GM18858 (cell line): ENCODE results near the gene SGO1.
"Not testable (repeated sequence)": the region's sequence is repeated elsewhere in the genome, so short reads cannot be mapped to it uniquely, and the experiment has no call there.

Experiments
- ATAC-seq: cut with Tn5 transposase; IDR thresholded peaks from one replicate; pipeline ENCODE4 v1.9.1; 2021; ENCODE audit not compliant: unreplicated experiment

SGO1 gene

DNA sequence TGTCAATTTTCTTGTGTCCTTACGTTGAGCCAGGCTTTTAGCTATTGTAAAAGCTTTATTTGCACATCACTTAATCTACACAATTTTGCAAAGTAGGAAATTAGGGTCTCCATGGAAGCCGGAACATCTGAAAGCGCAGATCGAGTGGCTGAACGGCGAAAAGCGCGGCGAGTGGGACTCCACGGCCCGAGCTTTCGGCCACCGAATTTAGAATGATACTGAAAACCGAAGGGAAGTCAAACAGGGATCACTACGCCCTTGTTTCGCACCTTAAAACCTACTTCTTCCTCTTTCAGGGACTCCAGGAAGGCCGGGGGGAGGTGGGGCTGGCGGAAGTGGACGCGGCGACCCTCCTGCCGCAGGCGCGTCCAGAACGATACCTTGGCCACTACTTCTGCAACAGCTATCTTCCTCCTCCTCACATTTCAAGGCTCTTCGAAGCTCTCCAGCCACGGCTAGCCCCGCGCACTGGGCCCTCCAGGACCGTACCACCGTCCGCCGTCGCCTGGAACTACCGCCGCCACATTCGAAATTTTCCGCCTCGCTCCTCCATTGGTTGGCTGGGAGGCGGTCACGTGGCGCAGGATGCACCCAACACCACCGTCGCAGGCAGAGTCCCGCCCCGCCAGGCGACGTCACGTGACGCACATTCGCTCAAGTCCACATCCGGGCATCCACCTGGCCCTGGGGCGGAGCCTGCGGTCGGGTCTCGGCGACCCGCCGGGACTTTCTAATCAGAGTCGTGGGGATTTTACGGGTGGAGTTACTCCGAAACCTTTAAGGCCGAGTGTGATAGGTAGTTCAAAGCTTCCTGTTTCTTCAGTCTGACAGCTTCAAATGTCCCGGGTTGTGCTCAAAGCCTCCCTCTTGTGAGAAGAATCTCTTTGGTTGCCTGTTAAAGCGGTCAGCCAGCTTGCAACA is at the start of gene SGO1:
SGO1 (minus strand) TSS at position 528 of the 921 bp plus-strand sequence. CDS start 2,179 bp downstream, outside the sequence.
- peak; percentile 91 for ATAC-seq

- no peak for ATAC-seq
Observed at GRCh38 chr3:20235796-20236195, 49.8 kb upstream of the SGO1 start.

- no peak for ATAC-seq
Observed at GRCh38 chr3:20232906-20233780, 47.1 kb upstream of the SGO1 start.

DNA sequence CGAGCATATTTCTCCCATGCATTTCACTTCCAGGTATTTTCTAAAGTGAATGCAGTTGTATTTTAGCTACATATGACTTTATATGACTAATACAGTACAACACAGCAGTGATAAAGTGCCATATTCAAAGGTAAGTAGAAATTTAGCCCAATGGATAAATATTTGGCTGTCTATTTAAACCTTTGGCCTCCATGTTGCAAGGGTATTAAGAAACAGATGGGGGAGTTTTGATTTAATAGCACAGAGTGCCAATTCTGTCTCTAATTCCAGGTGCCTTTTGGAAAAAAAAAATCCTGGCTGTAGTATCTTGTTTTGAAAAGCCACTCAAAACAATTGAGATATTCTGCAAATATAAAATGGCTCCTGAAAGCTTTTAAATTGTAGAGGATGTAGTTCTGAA is 44.9 kb upstream of the SGO1 start:
- no peak for ATAC-seq

- no peak for ATAC-seq
Observed at GRCh38 chr3:20225769-20226168, 39.8 kb upstream of the SGO1 start.

- no peak for ATAC-seq
Observed at GRCh38 chr3:20222274-20222673, 36.3 kb upstream of the SGO1 start.

GRCh38 chr3:20218215-20218614 is 32.2 kb upstream of the SGO1 start:
- no peak for ATAC-seq

DNA sequence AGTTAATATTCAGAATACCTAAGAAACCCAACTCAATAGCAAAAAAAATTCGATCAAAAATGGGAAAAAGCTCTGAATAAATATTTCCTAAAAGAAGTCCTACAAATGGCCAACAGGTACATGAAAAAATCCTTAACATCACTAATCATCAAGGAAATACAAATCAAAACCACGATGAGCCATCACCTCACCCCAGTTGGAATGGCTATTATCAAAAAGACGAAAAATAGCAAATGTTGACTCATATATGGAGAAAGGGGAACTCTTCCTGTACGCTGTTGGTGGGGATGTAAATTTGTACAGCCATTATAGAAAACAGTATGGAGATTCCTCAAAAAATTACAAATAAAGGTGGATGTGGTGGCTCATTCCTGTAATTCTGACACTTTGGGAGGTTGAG is 29.6 kb upstream of the SGO1 start:
- no peak for ATAC-seq

DNA sequence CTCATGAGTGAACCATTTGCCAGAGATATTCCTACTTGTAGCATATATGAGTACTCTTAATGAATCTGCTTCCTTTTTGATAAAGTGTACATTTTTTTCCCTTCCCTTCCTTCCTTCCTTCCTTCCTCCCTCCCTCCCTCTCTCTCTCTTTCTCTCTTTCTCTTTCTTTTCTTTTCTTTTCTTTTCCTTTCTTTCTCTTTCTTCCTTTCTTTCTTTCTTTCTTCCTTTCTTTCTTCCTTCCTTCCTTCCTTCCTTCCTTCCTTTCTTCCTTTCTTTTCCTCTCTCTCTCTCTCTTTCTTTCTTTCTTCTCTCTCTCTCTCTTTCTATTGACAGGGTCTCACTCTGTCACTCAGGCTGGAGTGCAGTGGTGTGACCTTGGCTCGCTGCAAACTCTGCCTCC is 27.5 kb upstream of the SGO1 start:
- not testable (repeated sequence) for ATAC-seq

DNA sequence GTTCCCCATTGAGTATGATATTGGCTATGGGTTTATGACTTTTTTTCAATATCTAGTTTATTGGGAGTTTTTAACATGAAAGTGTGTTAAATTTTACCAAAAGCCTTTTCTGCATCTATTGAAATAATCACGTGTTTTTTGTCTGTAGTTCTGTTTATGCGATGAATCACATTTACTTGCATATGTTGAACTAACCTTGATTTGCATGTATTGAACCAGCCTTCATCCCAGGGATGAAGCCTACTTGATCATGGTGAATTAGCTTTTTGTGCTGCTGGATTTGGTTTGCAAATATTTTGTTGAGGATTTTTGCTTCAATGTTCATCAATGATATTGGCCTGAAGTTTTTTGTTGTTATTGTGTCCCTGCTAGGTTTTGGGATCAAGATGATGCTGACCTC is 21.9 kb upstream of the SGO1 start:
- not testable (repeated sequence) for ATAC-seq

DNA sequence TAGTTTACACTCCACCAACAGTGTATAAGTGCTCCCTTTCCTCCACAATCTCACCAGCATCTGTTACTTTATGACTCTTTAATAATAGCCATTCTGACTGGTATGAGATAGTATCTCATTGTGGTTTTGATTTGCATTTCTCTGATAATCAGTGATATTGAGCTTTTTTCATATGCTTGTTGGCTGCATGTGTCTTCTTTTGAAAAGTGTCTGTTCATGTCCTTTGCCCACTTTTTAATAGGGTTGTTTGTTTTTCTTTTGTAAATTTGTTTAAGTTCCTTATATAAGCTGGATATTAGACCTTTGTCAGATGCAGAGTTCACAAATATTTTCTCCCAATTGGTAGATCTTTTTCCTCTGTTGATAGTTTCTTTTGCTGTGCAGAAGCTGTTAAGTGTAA is 19.9 kb upstream of the SGO1 start:
- ATAC-seq: not testable (repeated sequence)

DNA sequence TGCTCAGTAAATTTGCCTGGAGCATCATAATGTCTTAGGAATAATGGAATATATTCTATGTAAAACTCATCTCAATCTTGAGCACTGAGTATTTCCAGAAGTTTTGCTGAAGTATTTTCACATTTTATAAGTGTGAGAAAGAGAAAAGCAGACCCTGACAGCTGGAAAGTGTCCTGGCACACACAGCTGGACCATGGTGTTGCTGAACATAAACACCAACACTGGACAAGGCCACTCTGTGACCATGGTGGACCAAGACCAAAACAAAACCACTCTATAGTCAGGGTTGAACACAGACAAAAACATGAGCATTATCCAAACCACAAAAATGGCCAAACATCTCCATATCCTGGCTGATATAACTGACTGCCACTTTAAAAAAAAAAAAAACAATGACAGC is 15.1 kb upstream of the SGO1 start:
- ATAC-seq: no peak

DNA sequence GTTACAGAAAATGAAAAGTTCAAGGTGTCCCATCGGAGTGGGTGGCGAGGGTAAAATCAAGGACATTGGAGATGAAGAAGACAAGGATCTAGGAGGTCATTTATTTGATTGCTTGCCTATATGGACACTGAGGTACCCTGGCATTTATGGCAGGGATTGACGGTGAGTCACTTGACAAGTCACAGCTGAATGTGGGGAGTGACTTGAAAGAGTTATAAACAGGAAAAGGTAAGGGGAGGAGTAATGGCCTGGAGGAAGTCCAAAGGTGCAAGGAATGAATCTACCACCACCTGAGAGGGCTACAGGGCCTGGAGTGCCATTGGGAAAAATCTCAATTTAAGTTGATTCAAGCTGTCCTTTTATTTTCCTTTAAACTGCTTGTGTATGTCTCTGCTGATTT is 11.8 kb upstream of the SGO1 start:
- ATAC-seq: no peak

GRCh38 chr3:20194793-20195460 is 8.9 kb upstream of the SGO1 start:
- ATAC-seq: no peak

GRCh38 chr3:20190991-20191390 is 5.0 kb upstream of the SGO1 start:
- no peak for ATAC-seq

- ATAC-seq: peak; percentile 1
Observed at GRCh38 chr3:20186600-20187004, 596 bp upstream of the SGO1 start.

DNA sequence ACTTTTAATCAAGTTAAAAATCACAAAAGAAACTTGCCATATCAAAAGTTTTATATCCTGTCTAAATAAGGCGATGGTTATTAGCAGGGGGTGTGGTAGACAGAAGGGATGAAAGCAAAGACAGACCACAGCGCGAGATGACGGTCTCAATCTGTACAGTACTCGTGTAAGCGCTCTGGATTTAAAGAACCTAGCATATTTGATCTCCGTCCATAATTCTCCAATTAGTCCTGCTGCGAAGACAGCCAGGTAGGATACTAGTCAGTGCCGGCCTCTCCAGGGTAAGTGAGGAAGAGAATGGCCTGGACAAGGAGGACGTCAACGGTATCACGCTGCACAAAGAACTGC is 701 bp downstream of the SGO1 start:
- no peak for ATAC-seq

- no peak for ATAC-seq
Observed at GRCh38 chr3:20182206-20182605, 3.8 kb downstream of the SGO1 start.

GRCh38 chr3:20181276-20181675 is 4.7 kb downstream of the SGO1 start:
- ATAC-seq: no peak

- ATAC-seq: no peak
Observed at GRCh38 chr3:20173844-20174410, 12.1 kb downstream of the SGO1 start.

DNA sequence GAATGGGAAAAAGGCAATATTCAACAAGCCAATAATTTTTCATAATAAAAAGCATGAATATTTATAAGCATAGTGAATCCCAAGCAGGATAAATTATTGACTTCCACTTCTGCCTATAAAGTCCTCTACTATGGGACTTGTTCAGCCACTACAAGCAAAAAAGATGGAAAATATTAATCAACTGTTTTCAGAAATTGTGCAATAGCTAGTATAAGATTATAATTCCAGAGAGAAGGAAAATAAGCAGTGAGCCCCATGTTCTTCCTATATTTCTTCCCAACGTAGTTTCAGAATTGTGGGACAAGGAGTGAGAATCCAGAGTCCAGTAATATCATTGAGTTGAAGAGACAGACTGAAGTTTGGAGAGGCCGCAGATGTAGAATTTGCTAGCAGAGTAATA is 24.3 kb downstream of the SGO1 start:
- ATAC-seq: no peak
